HG02610 (cell line): ENCODE data around the gene PTGER4.
"Not testable (repeated sequence)": the region's sequence is repeated elsewhere in the genome, so short reads cannot be mapped to it uniquely, and the experiment has no call there.

ENCODE experiments used
- ATAC-seq: cut with Tn5 transposase; IDR thresholded peaks from one replicate; pipeline ENCODE4 v1.9.1; 2021; ENCODE audit warnings: mild to moderate bottlenecking, moderate library complexity; ENCODE audit not compliant: unreplicated experiment

The PTGER4 gene

DNA sequence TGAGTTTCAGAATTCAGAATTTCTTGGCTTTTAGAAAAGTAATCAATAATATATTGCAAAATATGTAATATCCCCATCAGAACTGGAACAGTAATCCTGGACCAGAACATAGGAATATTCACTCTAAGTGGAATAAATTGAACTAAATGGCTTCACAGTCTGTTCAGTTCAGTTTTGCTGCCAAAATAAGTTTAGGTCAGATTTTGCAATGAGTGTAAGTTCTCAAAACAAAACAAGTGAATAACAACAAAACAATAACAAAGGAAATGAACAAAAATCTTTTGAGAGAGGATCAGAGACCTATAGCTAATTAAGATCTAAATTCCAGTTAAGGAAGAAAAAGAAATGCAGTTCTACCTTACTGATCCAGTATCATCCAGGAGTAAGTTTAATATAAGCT lies 9.3 kb downstream of the PTGER4 start:
- no peak for ATAC-seq

DNA sequence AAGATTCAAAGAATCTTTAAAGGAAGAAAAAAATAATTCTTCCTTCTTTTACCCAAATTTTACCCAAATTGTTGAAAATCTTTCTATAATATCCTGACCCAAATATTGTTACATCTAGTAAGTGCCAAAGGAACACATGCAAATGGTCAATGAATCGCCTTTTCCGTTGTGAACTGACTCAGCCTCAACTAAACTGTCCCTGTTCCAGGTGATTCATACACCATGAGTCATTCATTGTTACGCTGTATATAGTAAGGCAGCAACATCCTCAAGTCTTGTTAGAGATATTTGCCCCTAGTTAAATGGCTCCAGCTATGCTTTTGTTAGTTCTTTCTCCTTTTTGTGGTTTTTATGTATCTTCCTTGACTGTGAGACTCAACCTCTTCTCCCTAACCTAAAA lies 9.7 kb downstream of the PTGER4 start:
- peak; percentile 83 for ATAC-seq

DNA sequence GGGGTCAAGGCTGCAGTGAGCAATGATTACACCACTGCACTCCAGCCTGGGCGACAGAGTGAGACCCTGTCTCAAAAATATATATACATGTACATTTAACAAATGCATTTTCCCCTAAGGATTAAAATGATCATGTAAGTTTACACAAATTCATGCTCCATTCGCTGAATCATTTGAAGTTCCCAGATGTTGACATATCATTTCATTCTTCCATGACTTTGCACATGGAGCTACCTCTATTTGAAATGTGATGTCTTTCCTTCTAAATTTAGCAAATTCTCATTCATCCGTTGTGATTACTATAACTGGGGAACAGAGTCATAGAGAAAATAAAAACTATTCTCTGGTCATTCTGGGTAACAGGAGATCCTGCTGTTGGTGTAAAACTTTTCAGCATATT lies 10.6 kb downstream of the PTGER4 start:
- no peak for ATAC-seq

DNA sequence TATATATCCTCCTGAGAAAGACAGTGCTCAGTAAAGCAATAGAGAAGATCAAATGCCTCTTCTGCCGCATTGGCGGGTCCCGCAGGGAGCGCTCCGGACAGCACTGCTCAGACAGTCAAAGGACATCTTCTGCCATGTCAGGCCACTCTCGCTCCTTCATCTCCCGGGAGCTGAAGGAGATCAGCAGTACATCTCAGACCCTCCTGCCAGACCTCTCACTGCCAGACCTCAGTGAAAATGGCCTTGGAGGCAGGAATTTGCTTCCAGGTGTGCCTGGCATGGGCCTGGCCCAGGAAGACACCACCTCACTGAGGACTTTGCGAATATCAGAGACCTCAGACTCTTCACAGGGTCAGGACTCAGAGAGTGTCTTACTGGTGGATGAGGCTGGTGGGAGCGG lies 12.2 kb downstream of the PTGER4 start:
- ATAC-seq = no peak

DNA sequence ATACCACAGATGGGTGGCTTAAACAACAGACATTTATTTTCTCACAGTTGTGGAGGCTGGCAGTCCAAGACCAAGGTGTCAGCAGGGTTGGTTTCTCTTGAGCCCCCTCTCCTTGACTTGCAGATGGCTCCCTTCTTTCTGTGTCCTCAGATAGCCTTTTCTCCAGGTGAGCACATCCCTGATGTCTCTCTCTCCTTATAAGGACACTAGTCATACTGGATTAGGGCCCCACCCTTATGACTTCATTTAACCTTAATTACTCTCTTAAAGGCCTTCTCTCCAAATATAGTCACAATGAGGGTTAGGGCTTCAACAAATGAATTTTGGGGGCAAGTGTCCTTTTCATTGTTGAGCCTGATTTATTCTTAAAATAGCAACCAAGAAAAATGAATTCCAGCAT lies 14.7 kb downstream of the PTGER4 start:
- ATAC-seq = no peak

DNA sequence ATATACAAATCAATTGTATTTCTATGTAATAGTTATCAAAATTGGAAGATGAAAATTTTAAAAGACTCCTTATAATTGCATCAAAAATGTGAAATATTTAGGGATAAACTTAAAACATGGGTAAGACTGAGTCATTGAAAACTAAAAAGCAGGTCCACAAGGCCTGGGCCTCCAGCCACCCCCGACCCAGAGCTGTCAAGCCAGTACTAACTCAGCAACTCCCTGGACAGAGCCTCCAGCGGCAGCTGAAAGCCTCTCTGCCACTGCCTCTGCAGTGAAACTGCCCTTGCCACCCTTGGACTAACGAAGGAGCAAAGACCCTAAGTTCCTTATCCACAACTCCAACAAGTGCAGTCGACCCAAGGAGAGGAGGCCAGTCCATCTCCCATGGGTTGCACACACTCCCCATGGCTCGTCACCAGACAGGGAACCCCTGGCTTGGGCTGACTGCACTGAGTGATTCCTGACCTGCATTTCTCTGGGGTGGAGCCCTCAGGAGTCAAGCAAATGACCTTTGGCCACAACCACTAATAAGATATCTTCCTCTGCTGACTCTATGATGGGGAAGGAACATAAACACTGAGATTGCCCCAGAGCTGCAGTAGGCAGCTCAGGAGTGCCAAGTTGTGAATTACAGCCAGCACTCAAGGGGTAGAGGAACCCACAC lies 20.5 kb downstream of the PTGER4 start:
- no peak for ATAC-seq

DNA sequence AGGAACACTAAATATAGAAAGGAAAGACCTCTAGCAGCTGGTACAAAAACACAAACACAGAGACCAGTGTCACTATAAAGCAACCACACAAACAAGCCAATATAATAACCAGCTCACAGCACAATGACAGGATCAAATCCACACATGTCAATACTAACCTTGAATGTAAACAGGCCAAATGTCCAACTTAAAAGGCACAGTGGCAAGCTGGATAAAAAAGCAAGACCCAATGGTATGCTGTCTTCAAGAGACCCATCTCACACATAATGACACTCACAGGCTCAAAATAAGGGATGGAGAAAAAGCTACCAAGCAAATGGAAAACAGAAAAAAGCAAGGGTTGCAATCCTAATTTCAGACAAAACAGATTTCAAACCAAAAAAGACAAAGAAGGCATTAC lies 22.3 kb downstream of the PTGER4 start:
- ATAC-seq = not testable (repeated sequence)

DNA sequence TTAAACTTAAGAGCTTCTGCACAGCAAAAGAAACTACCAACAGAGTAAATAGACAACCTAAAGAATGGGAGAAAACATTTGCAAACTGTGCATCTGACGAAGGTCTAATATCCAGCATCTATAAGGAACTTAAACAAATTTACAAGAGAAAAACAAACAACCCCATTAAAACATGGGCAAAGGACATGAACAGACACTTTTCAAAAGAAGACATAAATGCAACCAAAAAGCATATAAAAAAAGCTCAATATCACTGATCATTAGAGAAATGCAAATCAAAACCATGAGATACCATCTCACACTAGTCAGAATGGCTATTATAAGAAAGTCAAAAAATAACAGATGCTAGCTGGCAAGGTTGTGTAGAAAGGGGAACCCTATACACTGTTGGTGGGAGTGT lies 25.8 kb downstream of the PTGER4 start:
- ATAC-seq = not testable (repeated sequence)

DNA sequence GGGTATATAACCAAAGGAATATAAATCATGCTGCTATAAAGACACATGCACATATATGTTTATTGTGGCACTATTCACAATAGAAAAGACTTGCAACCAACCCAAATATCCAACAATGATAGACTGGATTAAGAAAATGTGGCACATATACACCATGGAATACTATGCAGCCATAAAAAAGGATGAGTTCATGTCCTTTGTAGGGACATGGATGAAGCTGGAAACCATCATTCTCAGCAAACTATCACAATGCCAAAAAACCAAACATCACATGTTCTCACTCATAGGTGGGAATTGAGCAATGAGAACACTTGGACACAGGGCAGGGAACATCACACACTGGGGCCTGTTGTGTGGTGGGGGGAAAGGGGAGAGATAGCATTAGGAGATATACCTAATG lies 30.9 kb downstream of the PTGER4 start:
- not testable (repeated sequence) for ATAC-seq

DNA sequence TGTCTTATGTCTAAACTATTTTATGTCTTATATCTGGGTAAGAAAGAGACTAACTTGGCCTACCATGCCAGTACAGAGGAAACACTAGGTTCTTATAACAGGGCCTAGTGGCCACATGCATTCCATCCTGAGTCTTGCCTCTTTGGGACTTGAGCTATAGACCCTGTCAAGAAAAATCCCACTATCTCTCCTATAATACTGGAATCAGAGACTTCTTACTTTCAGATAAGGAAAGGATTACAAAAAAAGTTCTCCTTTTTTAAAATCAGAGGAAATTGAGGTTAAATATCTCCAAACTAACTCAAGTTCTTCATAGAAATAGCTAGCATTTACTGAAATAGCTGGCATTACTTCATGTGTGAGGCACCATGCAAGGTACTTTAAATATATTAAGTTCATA lies 34.3 kb downstream of the PTGER4 start:
- ATAC-seq = no peak

DNA sequence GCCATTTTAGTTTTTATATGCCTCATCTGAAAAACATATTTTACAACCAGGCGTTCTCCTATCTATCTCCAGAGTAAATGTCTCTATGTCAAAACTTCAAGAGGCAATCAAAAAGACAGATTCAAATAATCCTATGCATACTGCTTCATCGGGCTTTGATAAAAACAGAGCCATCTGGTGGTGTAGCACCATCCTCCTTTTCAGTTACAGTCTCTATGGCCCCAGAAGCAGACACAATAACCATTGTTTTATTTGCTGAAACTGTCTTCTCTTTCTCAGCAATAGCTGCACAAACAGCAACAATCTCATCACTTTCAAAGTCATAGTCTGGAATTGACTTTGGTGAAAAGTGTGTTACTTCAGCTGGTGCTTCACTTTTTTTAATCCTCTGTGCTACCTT lies 36.3 kb downstream of the PTGER4 start:
- ATAC-seq = no peak

DNA sequence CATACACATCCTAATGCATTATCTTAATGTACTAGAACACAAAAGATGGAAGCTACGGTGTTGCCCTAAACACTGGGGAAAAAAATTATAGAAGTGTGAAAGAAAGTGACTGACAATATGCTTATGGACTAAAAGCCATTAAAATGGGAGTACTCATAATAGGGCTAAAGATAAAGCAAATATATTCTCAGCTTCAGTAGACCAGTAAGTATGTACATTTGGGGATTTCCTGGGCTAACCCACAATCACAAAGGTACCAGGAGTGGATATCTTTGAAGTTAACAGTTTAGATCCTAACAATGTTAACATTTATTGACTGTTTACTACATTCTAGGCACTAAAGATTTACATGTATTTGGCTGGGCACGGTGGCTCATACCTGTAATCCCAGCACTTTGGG lies 36.9 kb downstream of the PTGER4 start:
- ATAC-seq = no peak

DNA sequence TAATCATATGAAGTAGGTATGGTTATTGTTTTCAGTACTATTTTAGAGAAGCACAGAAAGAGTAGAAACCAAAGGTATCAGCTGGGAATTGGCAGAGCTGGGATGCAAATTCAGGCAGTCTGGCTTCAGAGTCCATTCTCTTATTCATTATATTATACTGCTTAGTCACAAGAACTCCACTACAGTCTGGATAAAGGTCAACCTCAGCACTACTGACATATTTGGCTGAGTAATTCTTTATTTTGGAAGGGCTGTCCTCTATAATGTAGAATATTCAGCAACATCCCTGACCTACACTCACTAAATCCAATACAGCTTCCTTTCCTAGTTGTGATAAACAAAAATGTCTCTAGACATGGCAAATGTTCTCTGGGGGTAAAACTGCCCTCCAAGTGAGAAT lies 37.6 kb downstream of the PTGER4 start:
- no peak for ATAC-seq

DNA sequence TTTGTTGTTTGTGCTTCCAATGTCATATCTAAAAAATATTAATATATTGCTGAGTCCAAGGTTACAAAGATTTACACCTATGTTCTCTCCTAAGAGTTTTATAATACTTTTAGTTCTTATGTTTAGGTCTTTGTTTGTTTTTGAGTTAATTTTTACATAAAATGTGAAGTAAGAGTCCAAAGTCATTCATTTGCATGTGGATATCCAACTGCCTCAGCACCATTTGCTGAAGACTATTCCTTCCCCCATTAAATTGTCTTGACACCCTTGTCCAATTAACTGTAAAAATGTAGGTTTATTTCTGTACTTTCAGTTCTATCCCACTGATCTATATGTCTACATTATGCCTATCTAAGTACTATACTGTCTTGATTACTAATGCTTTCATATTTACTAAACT lies 40.4 kb downstream of the PTGER4 start:
- no peak for ATAC-seq

DNA sequence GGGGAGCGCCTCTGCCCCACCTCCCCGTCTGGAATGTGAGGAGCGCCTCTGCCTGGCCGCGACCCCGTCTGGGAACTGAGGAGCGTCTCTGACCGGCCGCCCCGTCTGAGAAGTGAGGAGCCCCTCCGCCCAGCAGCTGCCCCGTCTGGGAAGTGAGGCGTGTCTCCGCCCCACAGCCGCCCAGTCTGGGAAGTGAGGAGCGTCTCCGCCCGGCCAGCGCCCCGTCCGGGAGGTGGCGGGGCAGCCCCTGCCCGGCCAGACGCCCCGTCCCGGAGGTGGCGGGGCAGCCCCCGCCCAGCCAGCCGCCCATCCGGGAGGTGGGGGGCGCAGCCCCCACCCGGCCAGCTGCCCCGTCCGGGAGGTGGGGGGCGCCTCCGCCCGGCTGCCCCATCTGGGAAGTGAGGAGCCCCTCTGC lies 42.8 kb downstream of the PTGER4 start:
- ATAC-seq = not testable (repeated sequence)

DNA sequence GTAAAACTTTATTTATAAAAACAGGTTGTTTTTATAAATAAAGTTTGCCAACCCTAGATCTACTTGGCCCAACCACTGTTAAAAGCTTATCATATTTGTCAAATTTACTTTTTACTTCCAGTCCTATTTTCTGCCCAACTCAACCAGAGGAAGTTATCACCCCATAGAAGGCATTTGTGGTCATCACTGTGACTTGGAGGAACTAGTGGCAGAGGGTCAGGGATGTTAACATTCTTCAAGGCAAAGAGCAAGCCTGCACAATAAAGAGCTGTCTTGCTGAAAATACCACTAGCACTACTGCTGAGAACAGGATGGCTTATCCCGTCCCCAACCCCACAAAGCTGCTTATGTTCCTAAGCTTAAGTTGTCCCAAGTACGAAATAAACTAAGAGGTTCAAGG lies 53.7 kb downstream of the PTGER4 start:
- ATAC-seq = no peak

DNA sequence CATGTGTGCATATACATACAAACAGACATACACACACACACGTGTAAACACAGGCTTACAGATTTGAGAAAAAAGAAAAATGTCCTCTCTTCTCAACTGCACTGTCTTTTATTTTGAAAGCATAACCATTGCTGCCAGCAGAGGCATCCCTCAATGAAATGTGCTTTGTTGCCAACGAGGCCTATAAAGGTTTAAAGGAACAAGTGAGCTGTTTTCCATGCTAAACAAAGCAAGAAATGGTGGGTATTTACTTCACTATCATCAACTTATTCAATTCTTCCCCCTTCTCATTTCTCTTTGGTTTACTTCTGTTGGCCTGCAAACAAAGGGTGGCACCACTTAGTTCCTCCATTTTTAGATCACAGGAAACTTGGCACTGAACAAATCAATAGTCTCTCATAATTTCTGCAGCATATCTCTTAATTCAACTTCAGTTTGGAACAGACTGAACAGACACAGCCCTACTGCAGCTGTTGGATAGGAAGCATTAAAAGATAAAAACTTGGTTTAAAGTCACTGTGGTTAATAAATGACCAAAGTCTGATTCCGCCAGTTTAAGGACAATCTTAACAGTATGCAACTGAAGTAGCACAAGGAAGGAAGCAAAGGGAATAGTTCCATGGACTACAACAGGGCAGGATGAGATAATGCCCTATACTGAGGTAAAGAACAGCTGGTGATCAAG lies 54.3 kb downstream of the PTGER4 start:
- no peak for ATAC-seq

DNA sequence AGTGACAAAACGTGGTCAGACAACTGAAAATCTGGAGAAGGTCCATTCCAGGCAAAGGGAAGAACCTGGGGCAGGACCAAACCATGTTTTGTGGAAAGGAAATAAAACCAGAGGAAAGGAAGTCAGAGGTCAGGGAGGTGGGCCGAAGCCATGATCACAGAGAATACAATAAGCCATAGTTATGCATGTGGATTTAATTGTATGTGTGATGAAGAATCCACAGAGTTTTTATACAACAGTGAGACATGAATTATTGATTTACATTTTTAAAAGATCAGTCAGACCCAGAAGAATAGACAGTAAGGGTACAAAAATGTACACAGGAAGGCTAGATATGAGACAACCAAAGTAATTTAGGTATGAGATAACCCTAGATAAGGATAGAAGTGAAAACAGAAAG lies 55.3 kb downstream of the PTGER4 start:
- ATAC-seq = no peak

DNA sequence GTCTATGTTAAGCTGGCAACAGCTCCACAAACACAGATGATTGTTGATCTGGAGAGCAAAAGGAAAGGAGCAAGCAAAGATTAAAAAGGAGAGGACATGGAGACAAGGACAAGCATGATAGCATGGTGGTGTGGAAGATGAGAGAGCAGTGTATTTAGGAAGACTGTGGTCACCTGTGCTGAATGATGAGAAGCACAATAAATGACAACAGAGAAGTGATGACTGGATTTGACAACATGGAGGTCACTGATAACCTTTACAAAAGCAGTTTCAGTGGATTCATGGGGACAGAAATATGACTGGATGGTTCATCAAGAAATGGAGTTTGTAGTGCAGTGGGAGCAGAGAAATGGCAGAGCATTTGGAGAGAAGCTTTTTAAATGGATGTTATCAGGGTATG lies 55.9 kb downstream of the PTGER4 start:
- no peak for ATAC-seq

DNA sequence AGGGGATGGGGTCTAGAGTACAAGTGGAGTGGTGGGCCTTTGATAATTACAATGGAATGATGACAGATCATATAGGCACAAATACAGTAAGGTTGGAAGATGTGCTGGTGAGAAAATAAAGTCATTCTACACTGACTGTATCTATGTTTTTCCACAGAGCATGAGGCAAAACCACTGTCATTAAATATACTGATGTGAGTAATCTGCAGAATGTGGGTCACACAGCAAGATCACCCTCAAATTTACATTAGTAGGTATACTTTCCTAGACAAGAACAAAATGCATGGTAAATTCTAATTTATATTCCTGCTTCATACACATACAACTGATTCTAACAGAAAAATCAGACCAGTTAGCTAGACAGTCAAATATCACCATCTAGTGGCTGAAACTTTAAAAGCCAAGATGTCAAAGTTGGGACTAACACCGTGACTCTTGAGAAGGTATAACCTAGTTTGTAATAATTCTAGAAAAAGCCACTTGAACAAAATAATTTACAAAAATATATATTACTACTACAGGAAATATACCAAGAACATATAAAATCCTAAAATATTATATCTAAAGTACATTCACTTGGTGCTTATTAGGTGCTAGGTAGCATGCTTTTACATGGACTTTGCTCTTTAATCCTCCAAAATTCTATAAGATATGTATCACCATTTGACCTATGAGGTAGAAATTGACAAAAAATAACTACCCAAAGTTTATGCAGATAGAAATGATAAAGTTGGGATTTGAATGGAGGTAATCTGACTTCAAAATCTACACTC lies 56.6 kb downstream of the PTGER4 start:
- peak; percentile 70 for ATAC-seq

DNA sequence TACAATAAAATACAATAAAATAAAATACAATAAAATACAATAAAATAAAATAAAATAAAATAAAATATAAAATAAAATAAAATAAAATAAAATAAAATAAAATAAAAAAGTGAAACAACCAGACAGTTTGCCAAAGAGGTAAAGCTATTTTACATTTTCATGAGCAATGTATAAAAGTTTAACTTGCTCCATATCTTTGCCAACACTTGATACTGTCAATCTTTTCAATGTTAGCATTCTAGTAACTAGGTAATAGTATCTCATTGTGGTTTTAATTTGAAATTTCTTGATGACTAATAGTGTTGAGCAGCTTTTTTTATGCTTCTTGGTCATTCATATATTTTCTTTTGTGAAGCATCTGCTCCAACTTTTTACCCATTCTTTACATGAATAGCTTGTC lies 58.8 kb downstream of the PTGER4 start:
- ATAC-seq = no peak
